ENCODE results near the gene TRIM37.

GRCh38 chr17:58932956-58933355 lies 173.7 kb downstream of the TRIM37 start:
- no peak for TF ChIP-seq POLR2AphosphoS5 (IDR thresholded peaks at IDR 0.05; ENCODE audit: low read depth, low read length)
- TF ChIP-seq CTCF (IDR thresholded peaks at IDR 0.05): no peak
- no peak for TF ChIP-seq MXI1 (IDR thresholded peaks at IDR 0.05; ENCODE audit: low read depth, low read length)
- no peak for TF ChIP-seq JUND (IDR thresholded peaks at IDR 0.05)
- no peak for TF ChIP-seq FOXM1 (IDR thresholded peaks at IDR 0.05; ENCODE audit: low read depth)
